BE2C (cell line): ENCODE data around the gene IMPA2.

Source experiments
- DNase-seq: peaks from one replicate; pipeline ENCODE4 v3.0.0-alpha.2; 2020
- H3K27me3 ChIP-seq: fragments of 250-450 bp; sonication (Bioruptor Pico); 2 replicates; pipeline ENCODE4 v1.5.1; 2020; ENCODE audit warnings: mild to moderate bottlenecking
- H3K36me3 ChIP-seq: fragments of 250-450 bp; sonication (Bioruptor Pico); 2 replicates; pipeline ENCODE4 v1.5.1; 2020; ENCODE audit warnings: mild to moderate bottlenecking
- H3K4me1 ChIP-seq: fragments of 250-450 bp; sonication (Bioruptor Pico); 2 replicates; pipeline ENCODE4 v1.5.1; 2020
- H3K4me3 ChIP-seq: 2 replicates; pipeline ENCODE4 v1.5.1; 2011; ENCODE audit warnings: low read depth, low read length
- H3K9me3 ChIP-seq: fragments of 250-450 bp; sonication (Bioruptor Pico); 2 replicates; pipeline ENCODE4 v1.5.1; 2020
- CTCF ChIP-seq: IDR thresholded peaks from 2 replicates; pipeline ENCODE4 v1.5.1; 2012; ENCODE audit warnings: mild to moderate bottlenecking, low read depth, low read length

The IMPA2 gene

DNA sequence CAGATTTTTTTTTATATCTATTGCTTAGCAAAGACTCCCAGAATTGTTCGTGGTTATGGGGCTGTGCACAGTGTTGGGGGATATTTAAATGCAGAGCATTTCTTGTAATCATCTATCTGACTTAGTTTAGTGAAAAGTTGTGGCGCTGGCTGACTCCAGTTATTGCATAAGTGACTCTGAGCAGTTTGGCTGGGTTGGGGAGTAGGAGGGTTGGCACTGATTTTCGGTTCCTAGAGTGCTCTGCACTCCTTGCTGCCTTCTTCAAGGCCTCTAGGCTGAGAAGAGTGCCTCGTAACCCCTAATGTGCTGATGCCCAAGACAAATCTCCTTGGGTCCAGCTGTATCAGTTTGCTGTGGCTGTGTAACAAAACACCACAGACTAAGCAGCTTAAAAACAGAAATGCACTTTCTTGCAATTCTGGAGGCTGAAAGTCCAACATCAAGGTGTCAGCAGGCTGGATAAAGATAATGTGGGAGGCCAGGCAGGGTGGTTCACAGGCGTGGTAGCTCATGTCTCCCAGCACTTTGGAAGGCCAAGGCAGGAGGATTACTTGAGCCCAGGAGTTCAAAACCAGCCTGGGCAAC is 6.5 kb upstream of the IMPA2 start:
- TF ChIP-seq CTCF = no peak
- no peak for DNase-seq
- no peaks in the 10 kb centered on the region for H3K36me3 ChIP-seq

GRCh38 chr18:11975723-11976122 is 5.6 kb upstream of the IMPA2 start:
- Histone ChIP-seq H3K36me3 (no peaks in the 10 kb centered on the region), H3K9me3 (no peaks in the 10 kb centered on the region), H3K4me3 (no peak overlapping the region), H3K4me1 (no peaks in the 10 kb centered on the region), H3K27me3 (no peaks in the 10 kb centered on the region)
- DNase-seq = no peak
- no peak for TF ChIP-seq CTCF

More for the DNA sequence above, 6.5 kb upstream of the IMPA2 start:
- Histone ChIP-seq H3K4me1 (no peaks in the 10 kb centered on the region), H3K4me3 (no peak overlapping the region), H3K27me3 (no peaks in the 10 kb centered on the region), H3K9me3 (no peaks in the 10 kb centered on the region)

DNA sequence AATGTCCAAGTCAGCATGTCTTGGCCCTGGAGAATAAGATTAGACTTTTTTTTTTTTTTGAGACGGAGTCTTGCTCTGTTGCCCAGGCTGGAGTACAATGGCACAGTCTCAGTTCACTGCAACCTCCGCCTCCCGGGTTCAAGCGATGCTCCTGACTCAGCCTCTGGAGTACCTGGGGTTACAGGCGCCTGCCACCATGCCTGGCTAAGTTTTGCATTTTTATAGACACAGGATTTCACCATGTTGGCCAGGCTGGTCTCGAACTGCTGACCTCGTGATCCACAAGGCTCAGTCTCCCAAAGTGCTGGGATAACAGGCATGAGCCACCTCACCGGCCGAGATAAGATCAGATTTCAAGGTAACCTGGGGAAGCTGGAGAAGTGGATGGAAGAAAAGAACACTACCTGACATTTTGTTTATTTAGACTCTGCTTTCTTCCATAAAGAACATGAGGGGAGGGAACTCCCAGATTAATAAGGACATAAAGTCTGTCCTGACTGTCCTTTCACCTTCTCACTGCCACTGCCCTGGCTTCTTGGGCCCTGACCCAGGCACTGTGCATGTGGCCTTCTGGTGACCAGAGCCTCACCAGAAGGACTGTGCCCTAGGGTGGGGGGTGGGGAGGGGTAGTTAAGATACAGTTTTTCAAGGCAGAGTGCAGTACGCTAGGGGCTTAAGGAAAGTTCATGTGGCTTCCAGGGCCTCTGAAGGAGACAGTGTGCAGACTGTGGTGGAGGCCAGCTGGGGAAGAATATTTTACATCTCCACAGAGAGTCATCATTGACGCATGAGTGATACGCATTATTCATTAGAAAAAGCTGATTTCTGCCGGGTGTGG is 4.8 kb upstream of the IMPA2 start:
- TF ChIP-seq CTCF = no peak
- Histone ChIP-seq H3K36me3 (no peaks in the 10 kb centered on the region), H3K27me3 (no peaks in the 10 kb centered on the region), H3K4me1 (no peaks in the 10 kb centered on the region), H3K9me3 (no peaks in the 10 kb centered on the region), H3K4me3 (no peak overlapping the region)
- DNase-seq = no peak

DNA sequence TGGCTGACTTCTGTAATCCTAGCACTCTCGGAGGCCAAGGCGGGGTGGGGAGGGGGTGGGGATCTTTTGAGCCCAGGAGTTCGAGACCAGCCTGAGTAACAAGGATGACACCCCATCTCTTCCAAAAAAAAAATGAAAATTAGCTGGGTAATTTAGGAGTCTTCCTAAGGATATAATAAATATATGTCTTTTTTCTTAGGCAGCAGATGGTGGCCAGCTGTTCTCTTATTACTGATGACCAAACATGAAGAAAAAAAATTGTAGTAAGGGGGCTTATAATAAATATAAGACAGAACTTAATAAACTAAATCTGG is 4.2 kb upstream of the IMPA2 start:
- Histone ChIP-seq H3K36me3 (no peaks in the 10 kb centered on the region), H3K4me3 (no peak overlapping the region), H3K4me1 (no peaks in the 10 kb centered on the region), H3K27me3 (peaks cover 3% of the 10 kb centered on the region; the same call in 1 of the 2 replicates), H3K9me3 (no peaks in the 10 kb centered on the region)
- TF ChIP-seq CTCF = no peak
- DNase-seq = no peak

- Histone ChIP-seq H3K9me3 (no peaks in the 10 kb centered on the region), H3K4me1 (no peaks in the 10 kb centered on the region), H3K4me3 (no peak overlapping the region), H3K36me3 (no peaks in the 10 kb centered on the region), H3K27me3 (peaks cover 11% of the 10 kb centered on the region)
- no peak for DNase-seq
- TF ChIP-seq CTCF = no peak
Observed at GRCh38 chr18:11978956-11979355, 2.4 kb upstream of the IMPA2 start.

GRCh38 chr18:11980163-11980493 is 1.2 kb upstream of the IMPA2 start:
- no peak for TF ChIP-seq CTCF
- Histone ChIP-seq H3K9me3 (no peaks in the 10 kb centered on the region), H3K4me1 (no peaks in the 10 kb centered on the region), H3K36me3 (no peaks in the 10 kb centered on the region), H3K27me3 (peaks cover 11% of the 10 kb centered on the region), H3K4me3 (peak overlapping the region; percentile 56)
- DNase-seq = no peak
